HCT116 (cell line): Measurements from ENCODE around the gene OR2T10. TPM values are rescaled to one million over a fixed set of nuclear protein-coding genes. Genes with fewer than 3 reads are reported as not detected.

Experiments used
- ATAC-seq: fragments of 200-7000 bp; cut with Tn5 transposase; 2 replicates; pipeline ENCODE4 v1.9.1; 2020; ENCODE audit warnings: mild to moderate bottlenecking, moderate library complexity
- BruUV-seq: library from RNA; stranded (reverse); fragments of 400-500 nt; replicated peaks from 2 replicates; lab custom pipeline; 2021; lab: Mats Ljungman, UMichigan
- CTCF ChIA-PET: fragments of 300-600 bp; sonication (Branson Sonifier 250); formaldehyde crosslinking; loops from one replicate; lab custom pipeline; 2021; ENCODE audit warnings: antibody characterized with exemption; lab: Charles Lee
- POLR2A ChIA-PET: fragments of 300-600, 350-600 bp; sonication (Branson Sonifier 250); formaldehyde crosslinking; loops from one replicate; lab custom pipeline; 2021; ENCODE audit warnings: antibody characterized with exemption; lab: Charles Lee
- RAD21 ChIA-PET, 2 experiments: fragments of 300-600 bp; sonication (Branson Sonifier 250); formaldehyde crosslinking; loops; one replicate each; lab custom pipeline; 2023; ENCODE audit warnings: low total read pairs in 2 of 2; ENCODE audit not compliant: uncharacterized antibody in 2 of 2, unreplicated experiment in 2 of 2, low non-redundant PET in 1 of 2; lab: Charles Lee
- DNase-seq: peaks from one replicate; pipeline ENCODE4 v3.0.0-alpha.2; 2010; ENCODE audit warnings: low read depth, low spot score
- H2AFZ ChIP-seq: fragments of 200-600 bp; shearing (Covaris generic), sonication (generic); 2 replicates; pipeline ENCODE4 v1.6.1; 2017; ENCODE audit warnings: low read depth, mixed run types, mixed read lengths, antibody characterized with exemption, low read length; ENCODE audit not compliant: poor library complexity, severe bottlenecking
- H3K27ac ChIP-seq: 2 replicates; pipeline ENCODE4 v1.5.1; 2012; ENCODE audit warnings: low read depth, low read length
- H3K27me3 ChIP-seq: fragments of 200-600 bp; sonication (generic); 2 replicates; pipeline ENCODE4 v1.6.1; 2016; ENCODE audit warnings: mixed run types, low read length, mixed read lengths; ENCODE audit not compliant: insufficient read depth
- H3K36me3 ChIP-seq, 2 experiments: fragments of 200-500 bp in 1 of 2; fragments of 200-600 bp in 1 of 2; sonication (Bioruptor generic) in 1 of 2; sonication (generic) in 1 of 2; 2 replicates each; pipeline versions ENCODE4 v1.5.1 to v1.6.1; 2014 to 2016; ENCODE audit warnings: low read length in 2 of 2, inconsistent platforms in 1 of 2, mixed read lengths in 1 of 2, mixed run types in 1 of 2; ENCODE audit not compliant: insufficient read depth in 2 of 2, control insufficient read depth in 1 of 2
- H3K4me1 ChIP-seq, 2 experiments: fragments of 200-600 bp in 1 of 2; sonication (generic) in 1 of 2; 2 replicates each; pipeline versions ENCODE4 v1.5.1 to v1.6.1; 2012 to 2017; ENCODE audit warnings: low read length in 2 of 2, inconsistent platforms in 1 of 2, mild to moderate bottlenecking in 1 of 2, mixed read lengths in 1 of 2, mixed run types in 1 of 2, moderate library complexity in 1 of 2; ENCODE audit not compliant: insufficient read depth in 2 of 2, control insufficient read depth in 1 of 2
- H3K4me2 ChIP-seq: fragments of 200-600 bp; sonication (generic); 2 replicates; pipeline ENCODE4 v1.6.1; 2017; ENCODE audit warnings: mixed run types, low read length, mixed read lengths
- H3K4me3 ChIP-seq, 2 experiments: fragments of 200-600 bp in 1 of 2; sonication (generic) in 1 of 2; replicated peaks in 1 of 2; 2 replicates each; pipeline ENCODE4 v1.5.1; 2011 to 2016; ENCODE audit warnings: low read length in 2 of 2, control low read depth in 1 of 2, low read depth in 1 of 2, mild to moderate bottlenecking in 1 of 2, mixed read lengths in 1 of 2, mixed run types in 1 of 2
- H3K79me2 ChIP-seq: fragments of 200-600 bp; sonication (generic); 2 replicates; pipeline ENCODE4 v1.6.1; 2017; ENCODE audit warnings: mild to moderate bottlenecking, mixed run types, low read length, moderate library complexity, mixed read lengths; ENCODE audit not compliant: insufficient read depth
- H3K9ac ChIP-seq: fragments of 200-600 bp; sonication (generic); 2 replicates; pipeline ENCODE4 v1.6.1; 2016; ENCODE audit warnings: low read length, mixed read lengths
- H3K9me2 ChIP-seq: fragments of 200-600 bp; sonication (generic), shearing (Covaris generic); 2 replicates; pipeline ENCODE4 v1.6.1; 2017; ENCODE audit warnings: mixed run types, mild to moderate bottlenecking, moderate library complexity; ENCODE audit not compliant: insufficient read depth
- H3K9me3 ChIP-seq, 2 experiments: fragments of 200-500 bp in 1 of 2; fragments of 200-600 bp in 1 of 2; sonication (Bioruptor generic) in 1 of 2; sonication (generic) in 1 of 2; 2 replicates each; pipeline ENCODE4 v1.6.1; 2014 to 2017; ENCODE audit warnings: low read length in 2 of 2, mixed read lengths in 2 of 2, inconsistent platforms in 1 of 2, low read depth in 1 of 2, mild to moderate bottlenecking in 1 of 2, mixed run types in 1 of 2, moderate library complexity in 1 of 2; ENCODE audit not compliant: control insufficient read depth in 1 of 2, insufficient read depth in 1 of 2
- H4K20me1 ChIP-seq: fragments of 200-600 bp; sonication (generic), shearing (Covaris generic); 2 replicates; pipeline ENCODE4 v1.6.1; 2017; ENCODE audit warnings: mixed run types, mild to moderate bottlenecking, moderate library complexity; ENCODE audit not compliant: insufficient read depth
- CBX3 ChIP-seq: IDR thresholded peaks from 2 replicates; pipeline ENCODE4 v1.6.1; 2012; ENCODE audit warnings: low read depth
- CEBPB ChIP-seq: IDR thresholded peaks from 2 replicates; pipeline ENCODE4 v1.6.1; 2012; ENCODE audit warnings: low read depth
- EGR1 ChIP-seq: IDR thresholded peaks from 2 replicates; pipeline ENCODE4 v1.6.1; 2012; ENCODE audit warnings: low read depth
- ELF1 ChIP-seq: IDR thresholded peaks from 2 replicates; pipeline ENCODE4 v1.6.1; 2012; ENCODE audit warnings: low read depth, borderline replicate concordance
- EZH2 ChIP-seq: fragments of 200-600 bp; sonication (generic); IDR thresholded peaks from 2 replicates; pipeline ENCODE4 v1.6.1; 2017; ENCODE audit warnings: antibody characterized with exemption, mixed run types
- FOSL1 ChIP-seq: IDR thresholded peaks from 2 replicates; pipeline ENCODE4 v1.6.1; 2012; ENCODE audit warnings: low read depth
- POLR2A ChIP-seq: IDR thresholded peaks from 2 replicates; pipeline ENCODE4 v1.7.0; 2011; ENCODE audit warnings: borderline replicate concordance; ENCODE audit not compliant: insufficient read depth, insufficient read length; ENCODE audit errors: extremely low read depth
- POLR2AphosphoS5 ChIP-seq: IDR thresholded peaks from 2 replicates; pipeline ENCODE4 v1.6.1; 2011; ENCODE audit warnings: mild to moderate bottlenecking, low read depth, low read length, moderate library complexity
- RAD21 ChIP-seq: IDR thresholded peaks from 2 replicates; pipeline ENCODE4 v1.6.1; 2012; ENCODE audit warnings: low read depth, mild to moderate bottlenecking
- REST ChIP-seq: IDR thresholded peaks from 2 replicates; pipeline ENCODE4 v1.6.1; 2012; ENCODE audit warnings: low read depth
- SIN3A ChIP-seq: IDR thresholded peaks from 2 replicates; pipeline ENCODE4 v1.6.1; 2012; ENCODE audit warnings: low read depth
- SP1 ChIP-seq: IDR thresholded peaks from 2 replicates; pipeline ENCODE4 v1.6.1; 2012; ENCODE audit warnings: low read depth
- SRF ChIP-seq: IDR thresholded peaks from 2 replicates; pipeline ENCODE4 v1.6.1; 2012; ENCODE audit warnings: low read depth
- TCF7L2 ChIP-seq: IDR thresholded peaks from 2 replicates; pipeline ENCODE4 v1.7.0; 2011; ENCODE audit warnings: borderline replicate concordance, inconsistent platforms; ENCODE audit not compliant: insufficient read depth, insufficient read length; ENCODE audit errors: extremely low read depth
- YY1 ChIP-seq: IDR thresholded peaks from 2 replicates; pipeline ENCODE4 v1.6.1; 2011; ENCODE audit warnings: low read length, low read depth, moderate library complexity, mild to moderate bottlenecking; ENCODE audit not compliant: insufficient replicate concordance; ENCODE audit errors: extremely low read depth
- ZBTB33 ChIP-seq: IDR thresholded peaks from 2 replicates; pipeline ENCODE4 v1.6.1; 2011; ENCODE audit warnings: mild to moderate bottlenecking, low read length, moderate library complexity; ENCODE audit not compliant: insufficient replicate concordance; ENCODE audit errors: extremely low read depth
- ZFX ChIP-seq: fragments of 450-650 bp; IDR thresholded peaks from 2 replicates; pipeline ENCODE4 v1.6.1; 2017
- ZNF274 ChIP-seq: fragments of 200-500 bp; sonication (Bioruptor generic); IDR thresholded peaks from 2 replicates; pipeline ENCODE4 v1.6.1; 2014; ENCODE audit warnings: mild to moderate bottlenecking, low read depth, low read length, inconsistent platforms
- intact Hi-C: fragments of 100-400 bp; cut with micrococcal nuclease; formaldehyde crosslinking; loops from 2 replicates; pipeline ENCODE4 v1.10.0; 2022
- total RNA-seq: library from RNA; stranded (reverse); gene quantifications from one replicate; pipeline ENCODE4 v1.2.1, GENCODE V29; 2021; ENCODE audit not compliant: unreplicated experiment
- TF ChIP-seq, protein P1 (sequence below), 3 experiments: fragments of 200-600 bp in 1 of 3; sonication (generic) in 1 of 3; IDR thresholded peaks in 2 of 3; conservative IDR thresholded peaks in 1 of 3; 2 replicates each; pipeline ENCODE4 v1.5.1; 2012 to 2017; ENCODE audit warnings: low read depth in 2 of 3, low read length in 2 of 3, antibody characterized with exemption in 1 of 3, borderline replicate concordance in 1 of 3, control low read depth in 1 of 3, mild to moderate bottlenecking in 1 of 3, mixed read lengths in 1 of 3, mixed run types in 1 of 3, moderate library complexity in 1 of 3; ENCODE audit not compliant: insufficient read depth in 1 of 3

OR2T10 gene
- total RNA-seq, 1 experiment from 2014 or later: not detected

DNA sequence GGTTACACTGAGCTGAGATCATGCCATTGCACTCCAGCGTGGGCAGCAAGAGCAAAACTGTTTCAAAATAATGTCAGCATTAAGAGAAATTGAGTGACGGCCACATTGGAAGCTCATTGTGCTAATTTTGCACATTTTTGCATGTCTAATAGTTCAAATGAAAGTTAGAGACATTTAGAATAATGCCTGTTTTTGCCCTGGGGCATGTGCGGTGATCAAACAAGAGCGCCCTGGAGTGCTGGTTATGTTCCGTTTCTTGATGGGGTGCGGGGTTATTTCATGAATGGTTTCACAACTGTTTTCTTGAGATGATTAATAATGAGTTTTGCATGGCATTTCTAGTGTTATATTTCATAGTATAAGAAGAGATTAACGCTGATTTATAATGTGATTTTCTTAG, 24.3 kb upstream of the OR2T10 start:
- ChIA-PET POLR2A (no interaction called here), CTCF (no interaction called here)
- no peaks in the 10 kb centered on the region for H3K36me3 ChIP-seq
- no peak for ATAC-seq
- no peaks in the 10 kb centered on the region for H3K9me2 ChIP-seq
- TF ChIP-seq EGR1 (no peak), ELF1 (no peak), REST (no peak), CBX3 (no peak), ZFX (no peak), TCF7L2 (no peak), SRF (no peak), SIN3A (no peak), EZH2 (no peak), POLR2A (no peak), RAD21 (no peak), FOSL1 (no peak), CEBPB (no peak), SP1 (no peak), ZBTB33 (no peak), POLR2AphosphoS5 (no peak), YY1 (no peak), ZNF274 (no peak)
- TF ChIP-seq, protein P1, sequence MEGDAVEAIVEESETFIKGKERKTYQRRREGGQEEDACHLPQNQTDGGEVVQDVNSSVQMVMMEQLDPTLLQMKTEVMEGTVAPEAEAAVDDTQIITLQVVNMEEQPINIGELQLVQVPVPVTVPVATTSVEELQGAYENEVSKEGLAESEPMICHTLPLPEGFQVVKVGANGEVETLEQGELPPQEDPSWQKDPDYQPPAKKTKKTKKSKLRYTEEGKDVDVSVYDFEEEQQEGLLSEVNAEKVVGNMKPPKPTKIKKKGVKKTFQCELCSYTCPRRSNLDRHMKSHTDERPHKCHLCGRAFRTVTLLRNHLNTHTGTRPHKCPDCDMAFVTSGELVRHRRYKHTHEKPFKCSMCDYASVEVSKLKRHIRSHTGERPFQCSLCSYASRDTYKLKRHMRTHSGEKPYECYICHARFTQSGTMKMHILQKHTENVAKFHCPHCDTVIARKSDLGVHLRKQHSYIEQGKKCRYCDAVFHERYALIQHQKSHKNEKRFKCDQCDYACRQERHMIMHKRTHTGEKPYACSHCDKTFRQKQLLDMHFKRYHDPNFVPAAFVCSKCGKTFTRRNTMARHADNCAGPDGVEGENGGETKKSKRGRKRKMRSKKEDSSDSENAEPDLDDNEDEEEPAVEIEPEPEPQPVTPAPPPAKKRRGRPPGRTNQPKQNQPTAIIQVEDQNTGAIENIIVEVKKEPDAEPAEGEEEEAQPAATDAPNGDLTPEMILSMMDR (IDR thresholded peaks at IDR 0.05 in 2 of 3, conservative IDR thresholded peaks at IDR 0.05 in 1 of 3; ENCODE audit: borderline replicate concordance in 1 of 3, insufficient read depth in 1 of 3, low read depth in 2 of 3, low read length in 2 of 3): no peak
- TF ChIP-seq, all 23 proteins: peak for 0
- intact Hi-C loops: loop anchor here (1.0 to 5.0 kb wide), 2 partner anchors 66 to 186 kb away; no protein-coding TSS in a partner anchor
- no TSS peak for BruUV-seq
- Histone ChIP-seq H3K27ac (no peak overlapping the region), H3K9me3 (no peaks in the 10 kb centered on the region), H3K9ac (no peak overlapping the region), H3K4me1 (no peaks in the 10 kb centered on the region), H4K20me1 (no peaks in the 10 kb centered on the region), H3K4me3 (no peak overlapping the region), H3K27me3 (no peaks in the 10 kb centered on the region), H2AFZ (no peak overlapping the region), H3K4me2 (no peak overlapping the region), H3K79me2 (no peaks in the 10 kb centered on the region)
- RAD21 ChIA-PET: no interaction called here
- DNase-seq: no peak
